Thymus (tissue), 11 donors: ENCODE measurements around the gene PARP12. TPM values are rescaled to one million over a fixed set of nuclear protein-coding genes. Genes with fewer than 3 reads are reported as not detected.

Experiments used
- DNase-seq, 9 donors: peaks; one replicate each; pipeline ENCODE4 v3.0.0-alpha.2; 2013; ENCODE audit warnings: low spot score in 9 of 9, low read depth in 6 of 9, missing footprints in 1 of 9
- H3K27ac ChIP-seq, 2 donors: one replicate each; pipeline ENCODE4 v1.5.1; 2013; ENCODE audit warnings: control low read depth in 1 of 2, low read depth in 1 of 2, low read length in 1 of 2, mild to moderate bottlenecking in 1 of 2, moderate library complexity in 1 of 2
- H3K27me3 ChIP-seq, 2 donors: one replicate each; pipeline ENCODE4 v1.5.1; 2013; ENCODE audit warnings: low read length in 1 of 2; ENCODE audit not compliant: control insufficient read depth in 2 of 2, insufficient read depth in 1 of 2
- H3K36me3 ChIP-seq, 2 donors: one replicate each; pipeline ENCODE4 v1.5.1; 2013; ENCODE audit warnings: low read length in 1 of 2, mild to moderate bottlenecking in 1 of 2, moderate library complexity in 1 of 2; ENCODE audit not compliant: control insufficient read depth in 2 of 2, insufficient read depth in 2 of 2
- H3K4me1 ChIP-seq, 2 donors: one replicate each; pipeline ENCODE4 v1.5.1; 2013; ENCODE audit warnings: low read length in 2 of 2; ENCODE audit not compliant: control insufficient read depth in 2 of 2, insufficient read depth in 2 of 2
- H3K4me3 ChIP-seq, 2 donors: one replicate each; pipeline ENCODE4 v1.5.1; 2013; ENCODE audit warnings: low read length in 2 of 2, control low read depth in 1 of 2, mild to moderate bottlenecking in 1 of 2
- H3K9me3 ChIP-seq, 2 donors: one replicate each; pipeline ENCODE4 v1.5.1; 2013; ENCODE audit warnings: low read length in 1 of 2, mild to moderate bottlenecking in 1 of 2; ENCODE audit not compliant: control insufficient read depth in 2 of 2, insufficient read depth in 1 of 2
- WGBS: extraction: QIAGEN DNeasy Blood & Tissue Kit; methylation state at CpG from one replicate; pipeline ENCODE4 v1.1.7; 2013; 5-methylcytosine and 5-hydroxymethylcytosine counted together
- polyA plus RNA-seq: library from polyadenylated mRNA; stranded (reverse); fragments of 200-250 nt; gene quantifications from one replicate; pipeline ENCODE4 v1.2.3, GENCODE V29; 2013
- total RNA-seq: library from RNA; stranded (reverse); fragments of 120-200 nt; gene quantifications from one replicate; pipeline ENCODE4 v1.2.4, GENCODE V29; 2013
- donor health status: healthy.

PARP12 gene
- total and polyA plus RNA-seq, 2 donors = 43.6 to 76.5 TPM

GRCh38 chr7:140055833-140056232 is 6.9 kb downstream of the PARP12 start:
- Histone ChIP-seq H3K9me3 (no peaks in the 10 kb centered on the region), H3K27me3 (no peaks in the 10 kb centered on the region), H3K27ac (no peak overlapping the region), H3K36me3 (peaks cover 21 to 44% of the 10 kb centered on the region in 2 donors), H3K4me1 (peaks cover 8 to 22% of the 10 kb centered on the region in 2 donors), H3K4me3 (no peak overlapping the region)
- 98% methylated on average over 2 of the region's 2 CpGs for WGBS
- no peak for DNase-seq

GRCh38 chr7:140054751-140055150 is 8.0 kb downstream of the PARP12 start:
- Histone ChIP-seq H3K9me3 (no peaks in the 10 kb centered on the region), H3K4me3 (no peak overlapping the region), H3K36me3 (peaks cover 25 to 45% of the 10 kb centered on the region in 2 donors), H3K4me1 (peaks cover 2 to 14% of the 10 kb centered on the region in 2 donors), H3K27ac (no peak overlapping the region), H3K27me3 (no peaks in the 10 kb centered on the region)
- 97% methylated on average over 4 of the region's 4 CpGs for whole genome bisulfite sequencing
- DNase-seq = no peak

GRCh38 chr7:140053812-140054539 is 8.8 kb downstream of the PARP12 start:
- peaks cover 2 to 7% of the 10 kb centered on the region in 2 donors for H3K4me1 ChIP-seq
- no peak overlapping the region for H3K4me3 ChIP-seq
- no peaks in the 10 kb centered on the region for H3K27me3 ChIP-seq
- no peak overlapping the region for H3K27ac ChIP-seq
- no peaks in the 10 kb centered on the region for H3K9me3 ChIP-seq
- no peak for DNase-seq
- H3K36me3 ChIP-seq = peaks cover 25 to 50% of the 10 kb centered on the region in 2 donors
- WGBS = 91% methylated on average over 3 of the region's 3 CpGs

GRCh38 chr7:140051820-140052219 is 10.9 kb downstream of the PARP12 start:
- Histone ChIP-seq H3K27ac (no peak overlapping the region), H3K27me3 (no peaks in the 10 kb centered on the region), H3K4me1 (no peaks in the 10 kb centered on the region), H3K36me3 (peaks cover 20 to 46% of the 10 kb centered on the region in 2 donors), H3K9me3 (no peaks in the 10 kb centered on the region), H3K4me3 (no peak overlapping the region)
- DNase-seq = no peak

GRCh38 chr7:140050100-140050499 is 12.7 kb downstream of the PARP12 start:
- peaks cover 17 to 38% of the 10 kb centered on the region in 2 donors for H3K36me3 ChIP-seq
- WGBS = 99% methylated on average over 3 of the region's 3 CpGs
- H3K27me3 ChIP-seq = no peaks in the 10 kb centered on the region
- H3K4me1 ChIP-seq = no peaks in the 10 kb centered on the region
- no peak overlapping the region for H3K4me3 ChIP-seq
- no peak for DNase-seq
- H3K27ac ChIP-seq = no peak overlapping the region
- H3K9me3 ChIP-seq = no peaks in the 10 kb centered on the region

- DNase-seq = no peak
- Histone ChIP-seq H3K27ac (no peak overlapping the region), H3K4me3 (no peak overlapping the region), H3K9me3 (no peaks in the 10 kb centered on the region), H3K27me3 (no peaks in the 10 kb centered on the region), H3K4me1 (no peaks in the 10 kb centered on the region), H3K36me3 (peaks cover 17 to 35% of the 10 kb centered on the region in 2 donors)
- WGBS = 90% methylated on average over 5 of the region's 5 CpGs
Measured at GRCh38 chr7:140049339-140050024, 13.3 kb downstream of the PARP12 start.

GRCh38 chr7:140048989-140049338 is 13.8 kb downstream of the PARP12 start:
- no peak overlapping the region for H3K27ac ChIP-seq
- H3K36me3 ChIP-seq = peaks cover 13 to 35% of the 10 kb centered on the region in 2 donors
- 78% methylated on average over 1 of the region's 1 CpG for WGBS
- no peaks in the 10 kb centered on the region for H3K27me3 ChIP-seq
- H3K4me3 ChIP-seq = no peak overlapping the region
- H3K4me1 ChIP-seq = no peaks in the 10 kb centered on the region
- no peak for DNase-seq
- no peaks in the 10 kb centered on the region for H3K9me3 ChIP-seq

GRCh38 chr7:140048138-140048537 is 14.6 kb downstream of the PARP12 start:
- no peak overlapping the region for H3K27ac ChIP-seq
- H3K4me3 ChIP-seq = no peak overlapping the region
- no peak for DNase-seq
- H3K36me3 ChIP-seq = peaks cover 13 to 34% of the 10 kb centered on the region in 2 donors
- no peaks in the 10 kb centered on the region for H3K27me3 ChIP-seq
- no peaks in the 10 kb centered on the region for H3K4me1 ChIP-seq
- H3K9me3 ChIP-seq = no peaks in the 10 kb centered on the region
- 98% methylated on average over 4 of the region's 4 CpGs for WGBS

- 99% methylated on average over 3 of the region's 3 CpGs for WGBS
- H3K4me1 ChIP-seq = no peaks in the 10 kb centered on the region
- DNase-seq = no peak
- no peaks in the 10 kb centered on the region for H3K27me3 ChIP-seq
- no peak overlapping the region for H3K4me3 ChIP-seq
- H3K9me3 ChIP-seq = no peaks in the 10 kb centered on the region
- no peak overlapping the region for H3K27ac ChIP-seq
- peaks cover 13 to 38% of the 10 kb centered on the region in 2 donors for H3K36me3 ChIP-seq
Measured at GRCh38 chr7:140047197-140047596, 15.6 kb downstream of the PARP12 start.
